Activated T-helper 17 cell treated with anti-CD3 and anti-CD28 coated beads, Interleukin-2, amount 50 U/mL, for 72 hours (primary cell): ENCODE results near the gene HOTAIR. TPM values are rescaled to one million over a fixed set of nuclear protein-coding genes. Genes with fewer than 3 reads are reported as not detected.

Experiments
- ATAC-seq: fragments of 150-1000 bp; cut with Tn5 transposase; replicated peaks from 2 replicates; pipeline ENCODE4 v1.10.0; 2021; ENCODE audit warnings: mild to moderate bottlenecking, moderate library complexity
- H3K27ac Mint-ChIP-seq: one replicate; pipeline ENCODE4 v1.8.0; 2022; ENCODE audit warnings: mixed read lengths
- H3K27me3 Mint-ChIP-seq: one replicate; pipeline ENCODE4 v1.8.0; 2022; ENCODE audit warnings: mixed read lengths
- H3K36me3 Mint-ChIP-seq: one replicate; pipeline ENCODE4 v1.8.0; 2022; ENCODE audit warnings: low read depth, mild to moderate bottlenecking, mixed read lengths
- H3K4me1 Mint-ChIP-seq: one replicate; pipeline ENCODE4 v1.8.0; 2022; ENCODE audit warnings: mixed read lengths
- H3K4me3 Mint-ChIP-seq: one replicate; pipeline ENCODE4 v1.8.0; 2022; ENCODE audit warnings: mild to moderate bottlenecking, mixed read lengths
- H3K9me3 Mint-ChIP-seq: one replicate; pipeline ENCODE4 v1.8.0; 2022; ENCODE audit warnings: mixed read lengths
- total RNA-seq, 2 donors: library from RNA; stranded (reverse); gene quantifications; one replicate each; pipeline ENCODE4 v1.2.3, GENCODE V29; 2022

The HOTAIR gene
- total RNA-seq, 2 donors from 2014 or later: not detected

DNA sequence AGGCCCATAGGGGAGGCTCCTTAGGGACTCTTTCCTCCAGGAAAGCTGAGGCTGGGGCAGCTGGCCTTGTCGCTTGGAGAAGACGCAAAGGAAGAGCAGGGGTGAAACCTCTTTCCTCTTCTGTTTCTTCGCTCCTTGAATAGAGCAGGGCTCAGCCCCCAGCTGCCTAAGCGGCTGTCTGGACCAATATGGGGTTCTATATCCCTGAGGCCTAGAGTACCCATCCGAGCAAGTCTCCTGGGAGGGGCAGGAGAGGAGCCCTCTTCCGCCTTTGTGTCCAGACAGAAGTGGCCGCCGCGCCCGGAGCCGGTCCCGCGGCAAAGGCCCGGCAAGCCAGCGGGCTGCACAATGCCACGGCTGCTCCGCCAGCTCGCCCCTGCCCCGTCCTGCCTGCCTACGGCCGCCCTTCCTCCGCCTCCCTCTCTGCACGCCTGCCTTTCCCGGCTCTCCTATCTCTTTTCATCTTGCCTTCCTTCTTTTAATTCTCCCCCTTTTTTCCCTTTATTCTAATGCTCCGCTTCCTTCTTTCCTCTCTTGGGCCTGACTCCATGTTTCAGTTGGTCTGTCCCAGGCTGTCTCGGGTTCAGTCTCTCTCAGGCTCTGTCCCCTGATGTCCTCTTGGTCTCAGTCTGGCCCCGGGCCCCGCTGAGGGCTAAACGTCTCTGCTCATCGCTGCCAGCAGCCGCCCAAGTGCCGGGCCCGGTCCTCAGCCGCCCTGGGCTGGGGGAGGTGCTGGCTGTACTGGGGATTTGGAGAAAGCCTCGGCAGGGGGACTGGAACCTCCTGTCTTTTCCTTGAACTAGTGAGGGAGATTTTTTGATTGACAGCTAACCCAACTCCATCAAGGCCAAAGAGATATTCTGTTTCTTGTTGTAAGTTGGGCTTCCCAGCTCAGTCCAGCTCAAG lies 22.7 kb upstream of the HOTAIR start:
- Mint-ChIP-seq H3K4me3 (peak overlapping the region; percentile 80), H3K27me3 (peaks cover 80% of the 10 kb centered on the region), H3K4me1 (peaks cover 8% of the 10 kb centered on the region), H3K27ac (no peak overlapping the region), H3K36me3 (peaks cover 9% of the 10 kb centered on the region), H3K9me3 (no peaks in the 10 kb centered on the region)
- no peak for ATAC-seq

DNA sequence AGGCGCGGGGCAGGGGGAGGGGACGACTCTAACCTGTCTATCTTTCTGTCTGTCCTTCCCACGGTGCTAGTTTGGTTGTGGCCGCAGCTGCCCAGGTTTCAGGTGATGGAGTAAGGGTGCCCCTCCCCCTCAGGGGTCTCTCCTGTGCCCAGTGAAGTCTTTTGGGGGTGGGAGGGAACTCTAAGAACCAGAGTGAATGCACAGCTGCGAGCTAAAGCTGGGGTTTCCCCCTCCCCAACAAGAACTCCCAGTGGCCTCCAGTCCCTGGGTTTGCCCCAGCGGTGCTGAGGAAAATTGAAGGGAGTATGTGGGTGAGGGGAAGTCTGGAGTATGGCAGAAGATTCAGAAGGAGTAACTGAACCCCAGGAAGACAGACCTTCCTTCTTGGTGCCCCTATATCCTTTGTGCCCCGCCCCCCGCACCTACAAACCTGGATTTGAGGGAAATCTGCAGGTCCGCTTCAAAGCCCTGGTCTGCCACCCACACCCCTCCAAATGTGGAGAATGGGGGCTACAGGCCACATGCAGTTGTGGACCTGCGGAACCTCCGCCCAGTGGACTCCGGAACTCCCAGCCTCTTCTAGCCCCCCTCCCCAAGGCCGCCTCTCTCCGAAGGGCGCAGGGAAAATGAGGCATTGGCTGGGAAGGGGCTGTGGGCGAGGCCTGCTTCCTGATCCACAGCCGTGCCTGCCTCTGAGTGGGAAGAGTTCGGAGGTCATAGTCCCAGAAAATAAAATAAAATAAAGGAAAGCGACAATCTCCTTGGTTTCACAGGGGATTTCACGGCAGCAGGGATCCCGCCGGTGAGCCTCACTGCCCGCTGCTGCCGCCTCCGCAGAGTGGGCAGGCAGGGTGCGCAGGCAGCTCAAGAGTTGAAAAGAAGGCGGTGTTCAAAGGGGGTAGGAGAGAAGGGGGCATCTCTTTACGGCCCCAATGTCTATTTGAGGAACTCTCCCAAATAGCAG lies 21.8 kb upstream of the HOTAIR start:
- H3K9me3 Mint-ChIP-seq: no peaks in the 10 kb centered on the region
- ATAC-seq: peak; percentile 9
- no peak overlapping the region for H3K27ac Mint-ChIP-seq
- H3K27me3 Mint-ChIP-seq: peaks cover 74% of the 10 kb centered on the region
- H3K4me3 Mint-ChIP-seq: peak overlapping the region; percentile 80
- H3K4me1 Mint-ChIP-seq: peaks cover 8% of the 10 kb centered on the region
- H3K36me3 Mint-ChIP-seq: peaks cover 9% of the 10 kb centered on the region

DNA sequence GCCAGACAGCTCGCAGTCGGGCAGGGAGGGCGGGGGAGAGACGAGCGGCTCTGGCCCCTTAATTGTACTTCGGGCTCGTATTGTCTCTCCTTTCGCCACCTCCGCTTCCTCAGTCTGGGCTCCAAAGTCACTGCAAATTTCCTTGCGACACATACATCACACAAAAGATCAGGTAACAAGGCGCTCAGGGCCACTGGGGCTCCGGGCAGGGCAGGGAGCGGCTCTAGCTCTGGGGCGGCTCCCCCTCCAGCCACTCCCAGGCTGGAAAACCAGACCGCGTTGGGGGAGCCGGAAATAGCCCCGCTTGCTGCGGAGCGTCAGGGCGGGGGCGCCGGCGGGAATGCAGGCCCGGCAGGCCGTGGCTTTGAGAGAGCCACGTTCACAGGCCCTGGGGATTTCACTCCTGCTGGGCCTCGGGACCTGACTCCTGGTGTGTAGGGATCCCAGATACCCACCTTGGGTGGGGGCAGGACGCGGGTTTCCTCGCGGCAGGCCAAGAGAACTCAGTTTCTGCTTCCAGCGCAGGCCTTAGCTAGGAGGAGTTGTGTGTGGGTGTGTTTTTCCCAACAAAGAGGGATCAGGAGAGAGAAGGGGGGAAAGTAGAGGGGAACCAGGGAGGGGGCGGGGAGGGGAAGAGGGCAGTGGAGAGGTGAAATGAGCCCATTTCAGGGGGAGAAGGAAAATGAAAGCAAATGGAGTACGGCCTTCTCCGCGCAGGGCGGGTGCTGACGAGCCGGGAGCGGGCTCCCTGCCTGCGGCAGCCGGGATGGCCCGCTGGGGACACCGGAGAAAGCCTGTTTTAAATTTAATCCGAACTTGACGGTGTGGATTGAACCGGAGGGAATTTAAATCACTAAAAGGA lies 20.9 kb upstream of the HOTAIR start:
- peaks cover 8% of the 10 kb centered on the region for H3K4me1 Mint-ChIP-seq
- H3K9me3 Mint-ChIP-seq: no peaks in the 10 kb centered on the region
- H3K27ac Mint-ChIP-seq: no peak overlapping the region
- peaks cover 74% of the 10 kb centered on the region for H3K27me3 Mint-ChIP-seq
- peaks cover 9% of the 10 kb centered on the region for H3K36me3 Mint-ChIP-seq
- H3K4me3 Mint-ChIP-seq: peak overlapping the region; percentile 80
- peak; percentile 53 for ATAC-seq

DNA sequence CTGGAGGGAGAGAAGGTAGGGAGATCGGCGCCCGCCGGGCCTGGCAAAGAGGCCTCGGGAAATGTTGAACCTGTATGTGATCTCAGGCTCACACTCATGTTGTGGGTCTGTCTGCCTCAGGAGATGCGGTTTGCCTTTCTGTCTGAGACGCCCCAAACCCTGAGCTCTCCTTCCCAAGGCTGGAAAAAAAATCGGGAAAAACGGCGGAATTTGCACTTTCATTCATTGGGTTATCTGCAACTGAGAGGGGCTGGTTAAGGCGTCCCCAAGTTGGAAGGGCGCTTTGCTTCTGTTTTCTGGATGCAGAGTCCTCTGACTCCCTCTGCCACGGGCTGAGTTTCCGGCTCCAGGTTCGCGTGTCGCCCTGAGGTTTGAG lies 20.2 kb upstream of the HOTAIR start:
- Mint-ChIP-seq H3K27ac (no peak overlapping the region), H3K36me3 (peaks cover 15% of the 10 kb centered on the region), H3K27me3 (peaks cover 80% of the 10 kb centered on the region), H3K4me1 (peaks cover 15% of the 10 kb centered on the region), H3K9me3 (no peaks in the 10 kb centered on the region), H3K4me3 (peak overlapping the region; percentile 80)
- peak; percentile 29 for ATAC-seq

DNA sequence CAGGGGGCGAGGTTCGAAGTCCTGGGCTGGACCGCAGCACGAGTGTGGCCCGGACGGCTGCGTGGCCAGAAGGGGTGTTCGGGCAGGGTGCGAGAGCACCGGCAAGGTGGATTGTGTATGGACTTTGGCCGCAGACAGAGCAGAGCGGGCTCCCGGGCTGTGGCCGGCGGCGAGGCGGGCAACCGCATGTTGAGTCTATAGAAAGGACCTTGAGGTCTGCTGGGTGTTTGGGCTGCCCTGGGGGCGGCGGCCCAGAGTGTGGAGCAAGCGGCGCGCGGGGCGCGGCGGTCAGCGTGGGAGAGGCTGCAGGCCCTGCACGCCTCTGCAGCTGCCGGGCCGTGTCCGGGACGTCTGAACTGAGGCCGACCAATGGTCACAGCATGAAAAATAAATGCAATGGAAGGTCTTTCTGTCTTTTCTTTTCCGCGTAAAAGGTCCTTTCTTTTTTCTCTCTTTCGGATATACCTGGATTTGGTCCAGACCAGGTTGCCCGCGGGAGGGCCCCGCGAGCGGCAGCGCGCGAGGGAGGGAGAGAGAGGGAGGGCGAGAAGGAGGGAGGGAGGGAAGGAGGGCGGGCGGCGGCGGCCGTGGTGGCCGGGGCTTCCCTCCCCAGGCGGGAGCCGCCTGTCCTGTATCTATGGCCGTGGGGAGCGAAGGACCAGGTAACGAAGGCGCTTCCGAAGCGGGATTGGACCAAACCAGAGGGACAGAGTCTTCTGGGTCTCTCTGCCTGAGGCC lies 19.7 kb upstream of the HOTAIR start:
- no peak for ATAC-seq
- H3K36me3 Mint-ChIP-seq: peaks cover 15% of the 10 kb centered on the region
- peak overlapping the region; percentile 80 for H3K4me3 Mint-ChIP-seq
- H3K9me3 Mint-ChIP-seq: no peaks in the 10 kb centered on the region
- peaks cover 18% of the 10 kb centered on the region for H3K4me1 Mint-ChIP-seq
- H3K27ac Mint-ChIP-seq: no peak overlapping the region
- H3K27me3 Mint-ChIP-seq: peaks cover 81% of the 10 kb centered on the region

DNA sequence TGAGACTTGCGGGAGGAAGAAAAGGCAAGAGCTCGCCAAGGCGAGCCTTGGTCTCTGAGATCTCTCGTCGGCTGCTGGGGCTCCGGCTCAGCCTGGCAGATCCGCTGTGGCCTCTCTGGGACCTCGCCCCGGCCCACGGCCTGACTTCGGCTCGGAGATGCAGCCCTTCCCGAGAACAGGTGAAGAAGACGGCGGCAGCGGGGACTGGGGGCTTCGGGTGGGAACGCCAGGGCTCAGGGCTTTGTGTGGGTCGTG lies 19.2 kb upstream of the HOTAIR start:
- Mint-ChIP-seq H3K27me3 (peaks cover 83% of the 10 kb centered on the region), H3K4me1 (peaks cover 23% of the 10 kb centered on the region), H3K9me3 (no peaks in the 10 kb centered on the region), H3K36me3 (peaks cover 15% of the 10 kb centered on the region), H3K4me3 (peak overlapping the region; percentile 52), H3K27ac (no peak overlapping the region)
- ATAC-seq: no peak

DNA sequence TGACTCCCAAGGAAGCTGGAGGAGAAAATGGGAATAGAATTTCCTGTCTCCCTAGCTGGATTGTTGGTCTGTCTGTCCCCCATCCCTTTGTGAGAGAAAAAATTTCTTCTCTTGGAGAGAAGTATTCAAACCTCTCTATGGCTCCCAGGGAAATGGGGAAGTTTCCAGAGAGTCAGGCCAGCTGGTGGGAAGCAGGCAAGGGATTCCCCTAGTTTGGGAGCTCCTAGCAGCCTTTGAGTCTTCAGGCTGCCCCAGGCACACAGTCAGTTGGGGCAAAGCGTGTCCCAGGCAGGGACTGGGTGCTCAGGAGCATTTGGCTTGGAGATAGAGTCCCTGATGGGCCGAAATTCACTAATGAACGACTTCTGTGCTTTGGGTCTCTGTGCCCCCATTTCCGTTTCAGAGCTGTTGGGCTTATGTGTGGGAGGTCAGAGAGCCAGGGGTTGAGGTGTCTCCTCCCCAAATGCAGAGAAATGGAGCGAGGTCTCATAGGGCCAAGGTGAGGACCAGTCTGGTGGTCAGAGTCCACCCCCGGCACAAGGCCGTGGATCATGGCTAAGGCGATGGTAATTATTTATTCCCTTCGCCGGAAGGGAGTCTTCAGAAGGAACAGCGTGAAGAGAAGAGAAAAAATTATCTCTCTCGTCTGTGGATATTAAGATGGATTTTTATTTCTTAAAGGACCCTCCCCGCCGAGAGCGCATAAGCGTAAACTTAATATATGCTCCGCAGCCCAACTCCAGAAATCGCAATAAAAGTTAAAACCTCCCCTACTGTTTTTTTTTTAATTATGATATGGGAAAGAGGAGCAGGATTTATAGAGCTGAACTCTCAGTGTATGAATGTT lies 18.6 kb upstream of the HOTAIR start:
- ATAC-seq: no peak
- H3K4me3 Mint-ChIP-seq: peak overlapping the region; percentile 52
- H3K36me3 Mint-ChIP-seq: peaks cover 15% of the 10 kb centered on the region
- no peak overlapping the region for H3K27ac Mint-ChIP-seq
- peaks cover 25% of the 10 kb centered on the region for H3K4me1 Mint-ChIP-seq
- H3K9me3 Mint-ChIP-seq: no peaks in the 10 kb centered on the region
- H3K27me3 Mint-ChIP-seq: peaks cover 83% of the 10 kb centered on the region

DNA sequence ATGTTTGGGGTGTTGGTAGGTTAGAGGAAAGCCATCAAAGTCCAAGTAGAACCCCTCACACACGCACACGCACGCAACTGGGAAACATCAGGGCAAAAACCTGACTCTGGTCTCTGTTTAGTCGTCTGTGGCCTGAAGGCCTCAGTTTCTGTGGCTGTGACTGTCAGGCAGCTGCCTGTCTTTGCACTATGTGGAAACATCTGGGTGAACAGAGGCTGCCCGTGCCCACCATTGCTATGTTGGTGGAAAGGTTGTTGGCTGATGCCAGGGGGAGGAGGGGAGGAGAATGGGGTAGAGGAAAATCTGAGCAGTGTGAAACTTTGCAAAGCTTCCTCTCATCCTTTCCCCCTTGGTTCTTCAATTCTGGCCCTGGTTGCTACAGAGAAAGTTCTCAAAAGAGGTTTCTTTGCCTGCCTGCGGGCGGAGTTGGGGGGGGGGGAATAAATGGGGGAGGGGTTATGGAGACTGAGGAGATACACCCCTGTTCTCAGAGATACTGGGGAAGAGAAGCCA lies 17.7 kb upstream of the HOTAIR start:
- no peak overlapping the region for H3K27ac Mint-ChIP-seq
- H3K27me3 Mint-ChIP-seq: peaks cover 82% of the 10 kb centered on the region
- H3K4me3 Mint-ChIP-seq: no peak overlapping the region
- peaks cover 15% of the 10 kb centered on the region for H3K36me3 Mint-ChIP-seq
- ATAC-seq: no peak
- peaks cover 22% of the 10 kb centered on the region for H3K4me1 Mint-ChIP-seq
- H3K9me3 Mint-ChIP-seq: no peaks in the 10 kb centered on the region

DNA sequence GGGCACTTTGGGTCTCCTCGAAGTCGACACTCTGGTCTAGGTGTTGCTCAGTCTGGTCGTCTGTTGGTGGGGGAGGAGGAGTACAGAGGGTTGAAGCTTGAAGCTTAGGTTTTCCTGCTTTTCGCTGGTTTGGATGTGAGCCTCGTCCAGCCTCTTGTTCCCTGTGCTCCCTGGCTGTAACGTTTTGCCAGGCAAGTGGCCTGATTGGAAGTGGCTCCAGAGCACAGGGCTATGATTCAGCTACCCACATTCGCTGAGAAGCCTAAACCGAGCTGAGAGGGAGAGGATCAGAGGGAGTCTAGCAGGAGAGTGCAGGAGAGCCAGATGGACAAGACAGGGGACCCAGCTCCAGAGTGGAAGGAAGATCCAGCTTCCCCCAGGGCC lies 16.3 kb upstream of the HOTAIR start:
- no peak for ATAC-seq

DNA sequence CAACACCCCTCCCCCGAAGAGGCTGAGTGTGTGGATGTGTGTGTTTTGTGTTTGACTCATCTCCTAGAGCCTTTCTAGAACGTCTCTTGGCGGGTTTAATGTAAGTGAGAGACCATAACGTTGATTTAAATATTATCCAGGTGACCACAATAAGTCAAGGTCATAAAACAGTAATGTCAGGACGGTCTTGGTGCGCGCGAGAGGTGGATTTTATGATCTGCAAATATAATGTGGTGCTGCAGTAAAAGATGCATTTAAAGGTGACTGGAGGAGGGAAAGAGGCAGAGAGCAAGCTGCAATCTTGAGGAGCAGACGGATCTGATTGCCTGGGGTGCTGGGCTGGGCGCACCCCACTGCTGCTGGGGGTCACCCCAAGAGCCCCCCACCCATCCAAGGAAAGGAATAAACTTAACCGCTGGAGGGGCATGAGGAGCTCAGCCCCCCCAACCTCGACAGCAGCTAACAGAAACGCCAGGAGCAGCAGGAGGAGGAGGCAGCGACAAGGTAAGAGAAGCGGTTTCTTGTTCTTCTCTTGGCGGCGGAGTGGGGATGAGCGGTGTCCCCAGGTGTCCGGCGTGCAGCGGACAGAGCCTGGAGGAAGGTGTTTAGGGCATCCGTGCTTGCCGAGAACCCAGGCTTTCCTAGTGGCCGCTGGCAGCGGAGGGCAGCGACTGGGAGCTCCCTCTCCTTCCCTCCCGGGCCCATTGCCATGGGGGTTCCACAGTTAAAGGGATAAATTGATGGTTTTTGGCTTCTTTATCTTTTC lies 15.7 kb upstream of the HOTAIR start:
- Mint-ChIP-seq H3K4me1 (peaks cover 20% of the 10 kb centered on the region), H3K27ac (no peak overlapping the region), H3K36me3 (peaks cover 18% of the 10 kb centered on the region), H3K27me3 (peaks cover 82% of the 10 kb centered on the region), H3K4me3 (no peak overlapping the region), H3K9me3 (no peaks in the 10 kb centered on the region)
- ATAC-seq: no peak

More for the DNA sequence above, 16.3 kb upstream of the HOTAIR start:
- Mint-ChIP-seq H3K36me3 (peaks cover 15% of the 10 kb centered on the region), H3K4me1 (peaks cover 20% of the 10 kb centered on the region), H3K4me3 (no peak overlapping the region), H3K27ac (no peak overlapping the region), H3K27me3 (peaks cover 86% of the 10 kb centered on the region), H3K9me3 (no peaks in the 10 kb centered on the region)

DNA sequence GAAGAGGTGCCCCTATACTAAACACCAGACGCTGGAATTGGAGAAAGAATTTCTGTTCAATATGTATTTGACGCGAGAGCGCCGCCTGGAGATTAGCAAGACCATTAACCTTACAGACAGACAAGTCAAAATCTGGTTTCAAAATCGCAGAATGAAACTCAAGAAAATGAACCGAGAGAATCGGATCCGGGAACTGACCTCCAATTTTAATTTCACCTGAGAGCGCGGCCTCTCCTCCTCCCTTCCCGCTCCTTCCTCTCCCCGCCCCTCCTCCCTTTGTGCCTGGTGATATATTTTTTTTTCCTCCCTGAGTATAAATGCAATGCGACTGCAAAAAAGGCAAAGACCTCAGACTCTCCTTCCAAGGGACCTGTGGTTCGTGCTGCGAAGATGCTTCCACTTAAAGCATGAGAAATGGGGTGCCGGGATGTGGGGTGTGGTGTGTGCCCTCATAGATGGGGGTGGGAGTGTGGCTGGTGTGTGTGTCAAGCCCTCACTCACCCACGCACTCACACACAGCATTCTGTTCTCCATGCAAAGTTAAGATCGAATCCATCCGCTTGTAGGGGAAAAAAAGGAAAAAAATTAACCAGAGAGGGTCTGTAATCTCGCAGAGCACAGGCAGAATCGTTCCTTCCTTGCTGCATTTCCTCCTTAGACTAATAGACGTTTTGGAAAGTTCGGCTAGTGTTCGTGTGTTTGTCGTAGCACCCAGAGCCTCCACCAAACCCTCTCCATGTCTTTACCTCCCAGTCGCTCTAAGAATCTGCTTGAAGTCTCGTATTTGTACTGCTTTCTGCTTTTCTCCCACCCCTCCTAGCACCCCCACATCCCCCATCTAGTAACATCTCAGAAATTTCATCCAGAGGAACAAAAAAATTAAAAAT lies 14.7 kb upstream of the HOTAIR start:
- Mint-ChIP-seq H3K27me3 (peaks cover 81% of the 10 kb centered on the region), H3K36me3 (peaks cover 28% of the 10 kb centered on the region), H3K4me1 (peaks cover 17% of the 10 kb centered on the region), H3K27ac (no peak overlapping the region), H3K4me3 (peak overlapping the region; percentile 21), H3K9me3 (no peaks in the 10 kb centered on the region)
- no peak for ATAC-seq
